GM12878 (cell line): ENCODE measurements around the gene ABHD12B. TPM values are rescaled to one million over a fixed set of nuclear protein-coding genes. Genes with fewer than 3 reads are reported as not detected.

Experiments
- ATAC-seq: fragments of 200-7000 bp; cut with Tn5 transposase; 3 replicates; pipeline ENCODE4 v1.9.1; 2020; ENCODE audit warnings: mild to moderate bottlenecking, moderate library complexity
- BruUV-seq: library from RNA; stranded (reverse); fragments of 400-500 nt; replicated peaks from 2 replicates; lab custom pipeline; 2021; lab: Mats Ljungman, UMichigan
- CTCF ChIA-PET: fragments of 300-600 bp; sonication (Branson Sonifier 250); formaldehyde crosslinking; extraction: SDS; loops from one replicate; lab custom pipeline; 2021; ENCODE audit warnings: inconsistent platforms; lab: Yijun Ruan, JAX
- POLR2A ChIA-PET: fragments of 350-600 bp; formaldehyde crosslinking; extraction: SDS; loops from one replicate; lab custom pipeline; 2021; ENCODE audit warnings: inconsistent platforms; lab: Charles Lee
- RAD21 ChIA-PET: fragments of 300-600 bp; sonication (Branson Sonifier 250); formaldehyde crosslinking; loops from one replicate; lab custom pipeline; 2023; ENCODE audit warnings: antibody characterized with exemption; ENCODE audit not compliant: unreplicated experiment; lab: Charles Lee
- SMC1A ChIA-PET: fragments of 300-600 bp; sonication (Branson Sonifier 250); formaldehyde crosslinking; loops from one replicate; lab custom pipeline; 2023; ENCODE audit not compliant: unreplicated experiment, uncharacterized antibody; lab: Charles Lee
- DNase-seq: peaks from one replicate; pipeline ENCODE4 v3.0.0-alpha.2; 2011; ENCODE audit warnings: low read depth, low spot score
- FAIRE-seq: peaks from 3 replicates; lab custom pipeline; 2011; peaks lifted over from hg19 to GRCh38; lab: Jason Lieb, UNC
- H2AFZ ChIP-seq: 2 replicates; pipeline ENCODE4 v1.6.0; 2011; ENCODE audit warnings: low read depth, low read length, control low read depth; ENCODE audit not compliant: control insufficient read depth
- H3K27ac ChIP-seq: 2 replicates; pipeline ENCODE4 v1.5.1; 2011; ENCODE audit warnings: control low read depth; ENCODE audit not compliant: control insufficient read depth, insufficient read depth
- H3K27me3 ChIP-seq, 2 experiments: replicated peaks in 1 of 2; 2 replicates each; pipeline versions ENCODE4 v1.6.0 to v1.6.1; 2011; ENCODE audit warnings: low read length in 1 of 2; ENCODE audit not compliant: control insufficient read depth in 2 of 2, insufficient read depth in 2 of 2
- H3K36me3 ChIP-seq, 2 experiments: 2 replicates each; pipeline ENCODE4 v1.5.1; 2011; ENCODE audit warnings: low read length in 1 of 2; ENCODE audit not compliant: control insufficient read depth in 2 of 2, insufficient read depth in 2 of 2
- H3K4me1 ChIP-seq: 2 replicates; pipeline ENCODE4 v1.6.1; 2011; ENCODE audit warnings: mild to moderate bottlenecking, low read length, moderate library complexity, mixed read lengths; ENCODE audit not compliant: control insufficient read depth, insufficient read depth
- H3K4me2 ChIP-seq: 2 replicates; pipeline ENCODE4 v1.6.0; 2011; ENCODE audit warnings: control low read depth; ENCODE audit not compliant: control insufficient read depth, insufficient read depth
- H3K4me3 ChIP-seq: fragments of 200-600 bp; sonication (generic); 2 replicates; pipeline ENCODE4 v1.5.1; 2016
- H3K79me2 ChIP-seq: 2 replicates; pipeline ENCODE4 v1.6.0; 2011; ENCODE audit warnings: low read length; ENCODE audit not compliant: control insufficient read depth, insufficient read depth
- H3K9ac ChIP-seq: 2 replicates; pipeline ENCODE4 v1.8.0; 2011; ENCODE audit warnings: low read length, control low read depth, mixed read lengths; ENCODE audit not compliant: control insufficient read depth, insufficient read depth
- H3K9me3 ChIP-seq: replicated peaks from 3 replicates; pipeline ENCODE4 v1.5.1; 2011; ENCODE audit warnings: mild to moderate bottlenecking, low read length; ENCODE audit not compliant: control insufficient read depth, insufficient read depth
- H4K20me1 ChIP-seq: 2 replicates; pipeline ENCODE4 v1.6.0; 2011; ENCODE audit not compliant: control insufficient read depth, insufficient read depth
- BRCA1 ChIP-seq: IDR thresholded peaks from 2 replicates; pipeline ENCODE4 v1.6.1; 2011; ENCODE audit warnings: low read depth, low read length, improper control_type of control experiment
- HDAC2 ChIP-seq: fragments of 200-600 bp; sonication (generic); IDR thresholded peaks from 2 replicates; pipeline ENCODE4 v1.6.1; 2017
- MTA3 ChIP-seq: IDR thresholded peaks from 2 replicates; pipeline ENCODE4 v1.6.1; 2012; ENCODE audit warnings: low read length, inconsistent platforms, borderline replicate concordance
- MYB ChIP-seq: fragments of 150-350 bp; IDR thresholded peaks from 2 replicates; pipeline ENCODE4 v1.6.1; 2014; ENCODE audit warnings: mild to moderate bottlenecking, low read depth, low read length, borderline replicate concordance
- WGBS: methylation state at CpG from one replicate; pipeline ENCODE4 v1.1.6; 2016; ENCODE audit warnings: low lambda C conversion rate; ENCODE audit not compliant: insufficient replicate concordance, insufficient coverage; ENCODE audit errors: missing lambda C conversion rate; 5-methylcytosine and 5-hydroxymethylcytosine counted together
- in situ Hi-C: fragments of 300-500 bp; cut with MboI; formaldehyde crosslinking; loops from 9 replicates; pipeline ENCODE4 v1.14.3; 2018; ENCODE audit warnings: mixed read lengths
- intact Hi-C: fragments of 100-400 bp; cut with micrococcal nuclease; formaldehyde crosslinking; loops from one replicate; pipeline ENCODE4 v1.14.2; 2022; ENCODE audit not compliant: unreplicated experiment
- polyA plus RNA-seq, 11 experiments: library from polyadenylated mRNA; depleted of rRNA in 4 of 11; unstranded in 6 of 11; stranded (reverse) in 5 of 11; fragments of >200 nt; fragmentation: Nextera tagmentation in 4 of 11; fragmentation: Illumina TruSeq in 1 of 11; extraction: Ambion mirVana in 4 of 11; extraction: Trizol in 1 of 11; gene quantifications; 1 replicate in 1 of 11; 2 replicates in 10 of 11; pipeline versions ENCODE4 v1.2.1 to v1.2.3, GENCODE V29; 2011 to 2016; ENCODE audit warnings: inconsistent platforms in 2 of 11, missing spikeins in 2 of 11, low read depth in 1 of 11
- total RNA-seq, 4 experiments: library from RNA; depleted of rRNA in 3 of 4; stranded (reverse); fragments of >200 nt in 3 of 4; fragmentation: Illumina TruSeq in 1 of 4; extraction: Trizol in 1 of 4; gene quantifications; 2 replicates each; pipeline versions ENCODE4 v1.2.1 to v1.2.3, GENCODE V29; 2013 to 2021
- TF ChIP-seq, protein P1 (sequence below): fragments of 450-650 bp; IDR thresholded peaks from 2 replicates; pipeline ENCODE4 v1.6.1; 2017; ENCODE audit warnings: borderline replicate concordance
- TF ChIP-seq, protein P2 (sequence below): fragments of 450-650 bp; IDR thresholded peaks from 2 replicates; pipeline ENCODE4 v1.6.1; 2017; ENCODE audit warnings: low read depth, mild to moderate bottlenecking, moderate library complexity

Gene ABHD12B
- total and polyA plus RNA-seq, 10 of the 15 experiments (the other 5 are each of a cell fraction or from before 2014, with no cell fraction given), result not detected

DNA sequence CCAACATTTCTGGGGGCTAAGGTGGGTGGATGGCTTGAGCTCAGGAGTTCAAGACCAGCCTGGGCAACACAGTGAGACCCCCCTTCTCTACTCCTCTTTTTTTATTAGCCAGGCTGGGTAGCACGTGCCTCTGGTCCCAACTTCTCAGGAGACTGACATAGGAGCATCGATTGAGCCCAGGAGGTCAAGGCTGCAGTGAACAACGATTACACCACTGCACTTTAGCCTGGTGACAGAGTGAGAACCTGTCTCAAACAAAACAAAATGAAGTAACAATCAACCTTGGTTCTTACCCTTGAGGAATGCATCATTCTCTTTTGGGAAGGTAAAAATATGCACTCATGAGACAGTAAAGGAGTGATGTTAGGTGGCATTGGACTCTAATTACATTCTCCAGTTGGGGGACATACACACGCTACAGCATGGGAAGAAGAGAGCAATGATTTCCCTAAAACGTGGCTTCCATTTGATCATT is 37.0 kb upstream of the ABHD12B start:
- ATAC-seq, result no peak
- intact Hi-C loops, result loop anchor here (1.0 kb wide), 1 partner anchor 24 kb away; no protein-coding TSS in a partner anchor
- POLR2A ChIA-PET, result interaction anchor here (1.7 kb wide), 1 partner anchor 25 kb away, joined by 6 read pairs; no protein-coding TSS in a partner anchor

More for the DNA sequence above, 37.0 kb upstream of the ABHD12B start:
- peaks cover 24% of the 10 kb centered on the region for H3K4me1 ChIP-seq
- FAIRE-seq (no peak), DNase-seq (no peak)
- H4K20me1 ChIP-seq, result no peaks in the 10 kb centered on the region
- H2AFZ ChIP-seq, result peak overlapping the region; percentile 86
- H3K4me2 ChIP-seq, result peak overlapping the region; percentile 26
- no peaks in the 10 kb centered on the region for H3K9me3 ChIP-seq
- in situ Hi-C loops, result no loop called here
- H3K27me3 ChIP-seq, result no peaks in the 10 kb centered on the region
- H3K27ac ChIP-seq, result peak overlapping the region; percentile 51
- no peaks in the 10 kb centered on the region for H3K36me3 ChIP-seq
- H3K4me3 ChIP-seq, result no peak overlapping the region
- no peak overlapping the region for H3K9ac ChIP-seq
- ChIA-PET SMC1A (interaction anchor here (0.9 to 5.8 kb wide), 3 partner anchors 11 to 24 kb away, joined by 3 to 48 read pairs (median 3); no protein-coding TSS in a partner anchor), CTCF (interaction anchor here (1.9 kb wide), 1 partner anchor 25 kb away, joined by 12 read pairs; no protein-coding TSS in a partner anchor), RAD21 (interaction anchor here (1.2 kb wide), 2 partner anchors 24 to 26 kb away, joined by 3 to 5 read pairs; no protein-coding TSS in a partner anchor)
- 72% methylated on average over 5 of the region's 5 CpGs for WGBS
- BruUV-seq, result no TSS peak
- H3K79me2 ChIP-seq, result peaks cover 27% of the 10 kb centered on the region
- TF ChIP-seq MYB, result no peak
- TF ChIP-seq MTA3, result 0 out of 2 replicates have a peak, but pooled peaks have one; percentile 23
- no peak for TF ChIP-seq BRCA1
- TF ChIP-seq, protein P1, sequence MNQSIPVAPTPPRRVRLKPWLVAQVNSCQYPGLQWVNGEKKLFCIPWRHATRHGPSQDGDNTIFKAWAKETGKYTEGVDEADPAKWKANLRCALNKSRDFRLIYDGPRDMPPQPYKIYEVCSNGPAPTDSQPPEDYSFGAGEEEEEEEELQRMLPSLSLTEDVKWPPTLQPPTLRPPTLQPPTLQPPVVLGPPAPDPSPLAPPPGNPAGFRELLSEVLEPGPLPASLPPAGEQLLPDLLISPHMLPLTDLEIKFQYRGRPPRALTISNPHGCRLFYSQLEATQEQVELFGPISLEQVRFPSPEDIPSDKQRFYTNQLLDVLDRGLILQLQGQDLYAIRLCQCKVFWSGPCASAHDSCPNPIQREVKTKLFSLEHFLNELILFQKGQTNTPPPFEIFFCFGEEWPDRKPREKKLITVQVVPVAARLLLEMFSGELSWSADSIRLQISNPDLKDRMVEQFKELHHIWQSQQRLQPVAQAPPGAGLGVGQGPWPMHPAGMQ, result no peak
- no peak for TF ChIP-seq HDAC2
- TF ChIP-seq, protein P2, sequence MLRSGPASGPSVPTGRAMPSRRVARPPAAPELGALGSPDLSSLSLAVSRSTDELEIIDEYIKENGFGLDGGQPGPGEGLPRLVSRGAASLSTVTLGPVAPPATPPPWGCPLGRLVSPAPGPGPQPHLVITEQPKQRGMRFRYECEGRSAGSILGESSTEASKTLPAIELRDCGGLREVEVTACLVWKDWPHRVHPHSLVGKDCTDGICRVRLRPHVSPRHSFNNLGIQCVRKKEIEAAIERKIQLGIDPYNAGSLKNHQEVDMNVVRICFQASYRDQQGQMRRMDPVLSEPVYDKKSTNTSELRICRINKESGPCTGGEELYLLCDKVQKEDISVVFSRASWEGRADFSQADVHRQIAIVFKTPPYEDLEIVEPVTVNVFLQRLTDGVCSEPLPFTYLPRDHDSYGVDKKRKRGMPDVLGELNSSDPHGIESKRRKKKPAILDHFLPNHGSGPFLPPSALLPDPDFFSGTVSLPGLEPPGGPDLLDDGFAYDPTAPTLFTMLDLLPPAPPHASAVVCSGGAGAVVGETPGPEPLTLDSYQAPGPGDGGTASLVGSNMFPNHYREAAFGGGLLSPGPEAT, result no peak
